WTC11 (cell line): Measurements from ENCODE around the gene HAUS8.

Experiments used
- CTCF ChIP-seq: fragments of 200-600 bp; IDR thresholded peaks from 2 replicates; pipeline ENCODE4 v1.8.0; 2022; ENCODE audit warnings: antibody characterized with exemption
- ELF4 ChIP-seq: sonication (generic); formaldehyde crosslinking; IDR thresholded peaks from 2 replicates; pipeline ENCODE4 v1.8.1; 2022; ENCODE audit warnings: low read depth, mild to moderate bottlenecking, moderate library complexity, missing genetic modification reagents
- ETV6 ChIP-seq: sonication (generic); formaldehyde crosslinking; IDR thresholded peaks from 2 replicates; pipeline ENCODE4 v1.8.1; 2022; ENCODE audit warnings: mild to moderate bottlenecking, missing genetic modification reagents
- HMGXB4 ChIP-seq: sonication (generic); formaldehyde crosslinking; IDR thresholded peaks from 2 replicates; pipeline ENCODE4 v1.8.1; 2023; ENCODE audit warnings: mild to moderate bottlenecking, moderate library complexity, missing genetic modification reagents
- USF1 ChIP-seq: sonication (generic); formaldehyde crosslinking; IDR thresholded peaks from 2 replicates; pipeline ENCODE4 v1.8.0; 2022; ENCODE audit warnings: mild to moderate bottlenecking, missing genetic modification reagents
- ZNF416 ChIP-seq: fragments of 250-450 bp; sonication (Bioruptor Pico); IDR thresholded peaks from 2 replicates; pipeline ENCODE4 v1.9.0; 2021; ENCODE audit warnings: mild to moderate bottlenecking, inconsistent platforms

GRCh38 chr19:17076543-17076991, 1.3 kb upstream of the HAUS8 start:
- TF ChIP-seq CTCF (no peak), ELF4 (CRISPR knock-in tag) (no peak), HMGXB4 (no peak), USF1 (CRISPR knock-in tag) (no peak), ZNF416 (CRISPR knock-in tag) (no peak), ETV6 (CRISPR knock-in tag) (no peak)
